Stimulated activated CD4-positive, alpha-beta T cell treated with anti-CD3 and anti-CD28 coated beads, Interleukin-1b, Interleukin-23, amount 100 ng/mL, for 4 hours (primary cell): ENCODE measurements around the gene IFI27L1.

Experiments used
- DNase-seq, 2 donors: peaks; one replicate each; pipeline ENCODE4 v3.0.0-alpha.2; 2020; ENCODE audit warnings: low read depth in 2 of 2

The IFI27L1 gene

GRCh38 chr14:94113908-94114588 lies 32.9 kb downstream of the IFI27L1 start:
- no peak for DNase-seq

GRCh38 chr14:94114589-94115057 lies 33.5 kb downstream of the IFI27L1 start:
- DNase-seq = no peak

- DNase-seq = no peak
Measured at GRCh38 chr14:94115058-94115591, 34.0 kb downstream of the IFI27L1 start.

- no peak for DNase-seq
Measured at GRCh38 chr14:94115631-94116030, 34.5 kb downstream of the IFI27L1 start.

GRCh38 chr14:94116701-94117100 lies 35.6 kb downstream of the IFI27L1 start:
- no peak for DNase-seq

GRCh38 chr14:94117856-94118255 lies 36.7 kb downstream of the IFI27L1 start:
- DNase-seq = no peak

GRCh38 chr14:94119071-94119470 lies 38.0 kb downstream of the IFI27L1 start:
- no peak for DNase-seq

GRCh38 chr14:94120667-94121340 lies 39.7 kb downstream of the IFI27L1 start:
- no peak for DNase-seq

GRCh38 chr14:94121485-94121884 lies 40.4 kb downstream of the IFI27L1 start:
- no peak for DNase-seq

GRCh38 chr14:94122438-94122837 lies 41.3 kb downstream of the IFI27L1 start:
- DNase-seq = no peak

GRCh38 chr14:94123296-94123695 lies 42.2 kb downstream of the IFI27L1 start:
- DNase-seq = no peak

GRCh38 chr14:94123868-94124267 lies 42.8 kb downstream of the IFI27L1 start:
- DNase-seq = no peak

GRCh38 chr14:94124582-94125377 lies 43.7 kb downstream of the IFI27L1 start:
- DNase-seq = no peak

- no peak for DNase-seq
Measured at GRCh38 chr14:94125659-94126418, 44.7 kb downstream of the IFI27L1 start.

- DNase-seq = no peak
Measured at GRCh38 chr14:94126419-94126677, 45.2 kb downstream of the IFI27L1 start.

GRCh38 chr14:94126800-94127199 lies 45.7 kb downstream of the IFI27L1 start:
- DNase-seq = no peak

GRCh38 chr14:94127330-94127729 lies 46.2 kb downstream of the IFI27L1 start:
- no peak for DNase-seq

- no peak for DNase-seq
Measured at GRCh38 chr14:94128216-94128839, 47.2 kb downstream of the IFI27L1 start.

GRCh38 chr14:94129111-94129757 lies 48.1 kb downstream of the IFI27L1 start, which contains the start of gene IFI27L2:
Gene IFI27L2 (minus strand): TSS chr14:94129604. CDS start chr14:94129564, 40 bp downstream.
- DNase-seq = peak; percentile 23 to 56

GRCh38 chr14:94129758-94130414 lies 48.8 kb downstream of the IFI27L1 start:
- DNase-seq = no peak
